HepG2 (cell line): ENCODE results near the gene CUL2. TPM values are rescaled to one million over a fixed set of nuclear protein-coding genes. Genes with fewer than 3 reads are reported as not detected.

Experiments
- ATAC-seq: fragments of 200-7000 bp; cut with Tn5 transposase; 3 replicates; pipeline ENCODE4 v1.9.1; 2020; ENCODE audit warnings: mild to moderate bottlenecking, moderate library complexity
- BruUV-seq: library from RNA; stranded (reverse); fragments of 400-500 nt; replicated peaks from 2 replicates; lab custom pipeline; 2021; lab: Mats Ljungman, UMichigan
- CTCF ChIA-PET: fragments of 300-600 bp; formaldehyde crosslinking; extraction: SDS; loops from one replicate; lab custom pipeline; 2021; ENCODE audit warnings: low total read pairs, inconsistent platforms, low intra/inter-chr PET ratio; lab: Yijun Ruan, JAX
- POLR2A ChIA-PET: fragments of 350-600 bp; sonication (Branson Sonifier 250); formaldehyde crosslinking; loops from one replicate; lab custom pipeline; 2020; ENCODE audit warnings: antibody characterized with exemption, inconsistent platforms; lab: Yijun Ruan, JAX
- DNase-seq: peaks from one replicate; pipeline ENCODE4 v3.0.0-alpha.2; 2015; ENCODE audit warnings: low spot score
- FAIRE-seq: peaks from 3 replicates; lab custom pipeline; 2011; peaks lifted over from hg19 to GRCh38; lab: Jason Lieb, UNC
- H2AFZ ChIP-seq: one replicate; pipeline ENCODE4 v1.6.1; 2011; ENCODE audit warnings: low read length, inconsistent platforms
- H3K27ac ChIP-seq: fragments of 300-600 bp; 3 replicates; pipeline ENCODE4 v1.8.0; 2011; ENCODE audit warnings: mixed run types, mild to moderate bottlenecking, mixed read lengths, low read length, inconsistent platforms; ENCODE audit not compliant: insufficient read depth; ENCODE audit errors: extremely low read length
- H3K27me3 ChIP-seq, 2 experiments: fragments of 200-600 bp in 1 of 2; 2 replicates in 1 of 2; 3 replicates in 1 of 2; pipeline versions ENCODE4 v1.6.0 to v1.8.0; 2011; ENCODE audit warnings: low read length in 2 of 2, mild to moderate bottlenecking in 2 of 2, moderate library complexity in 2 of 2, inconsistent platforms in 1 of 2; ENCODE audit not compliant: insufficient read depth in 2 of 2, control insufficient read depth in 1 of 2
- H3K36me3 ChIP-seq, 2 experiments: fragments of 200-600 bp in 1 of 2; replicated peaks in 1 of 2; 2 replicates in 1 of 2; 3 replicates in 1 of 2; pipeline versions ENCODE4 v1.5.1 to v1.8.0; 2011; ENCODE audit warnings: low read length in 2 of 2, inconsistent platforms in 1 of 2; ENCODE audit not compliant: insufficient read depth in 2 of 2, control insufficient read depth in 1 of 2
- H3K4me1 ChIP-seq: 2 replicates; pipeline ENCODE4 v1.5.1; 2012; ENCODE audit warnings: low read length, inconsistent platforms; ENCODE audit not compliant: insufficient read depth
- H3K4me2 ChIP-seq: 2 replicates; pipeline ENCODE4 v1.6.0; 2011; ENCODE audit warnings: low read depth, low read length, inconsistent platforms
- H3K4me3 ChIP-seq, 3 experiments: fragments of 200-600 bp in 1 of 3; sonication (generic), shearing (Covaris generic) in 1 of 3; replicated peaks in 1 of 3; 2 replicates each; pipeline ENCODE4 v1.5.1; 2011 to 2016; ENCODE audit warnings: low read length in 3 of 3, inconsistent platforms in 2 of 3, low read depth in 2 of 3, mild to moderate bottlenecking in 2 of 3, control low read depth in 1 of 3, mixed read lengths in 1 of 3; ENCODE audit not compliant: insufficient read depth in 1 of 3
- H3K79me2 ChIP-seq: one replicate; pipeline ENCODE4 v1.6.1; 2011; ENCODE audit warnings: low read length, inconsistent platforms; ENCODE audit not compliant: insufficient read depth
- H3K9ac ChIP-seq: 2 replicates; pipeline ENCODE4 v1.6.0; 2011; ENCODE audit warnings: mild to moderate bottlenecking, low read depth, low read length, inconsistent platforms; ENCODE audit not compliant: insufficient read depth
- H3K9me3 ChIP-seq: 2 replicates; pipeline ENCODE4 v1.5.1; 2012; ENCODE audit warnings: mild to moderate bottlenecking, low read length
- H4K20me1 ChIP-seq: 2 replicates; pipeline ENCODE4 v1.6.0; 2011; ENCODE audit warnings: inconsistent platforms, mild to moderate bottlenecking, low read length, moderate library complexity; ENCODE audit not compliant: insufficient read depth
- CCAR2 ChIP-seq: fragments of 200-400 bp; formaldehyde crosslinking; optimal IDR thresholded peaks from 2 replicates; pipeline ENCODE3; 2018; ENCODE audit warnings: low read depth, mild to moderate bottlenecking, low read length, moderate library complexity
- EEA1 ChIP-seq: sonication (generic); formaldehyde crosslinking; IDR thresholded peaks from 2 replicates; pipeline ENCODE4 v1.5.1; 2020; ENCODE audit warnings: mild to moderate bottlenecking, missing genetic modification reagents, borderline replicate concordance
- FOXK1 ChIP-seq: sonication (generic); formaldehyde crosslinking; IDR thresholded peaks from 2 replicates; pipeline ENCODE4 v1.4.0; 2020; ENCODE audit warnings: low read depth, missing genetic modification reagents, borderline replicate concordance
- FOXM1 ChIP-seq: sonication (generic); formaldehyde crosslinking; IDR thresholded peaks from 2 replicates; pipeline ENCODE4 v1.5.0; 2020; ENCODE audit warnings: missing genetic modification reagents
- GZF1 ChIP-seq: sonication (generic); formaldehyde crosslinking; IDR thresholded peaks from 2 replicates; pipeline ENCODE4 v1.5.1; 2020; ENCODE audit warnings: mild to moderate bottlenecking, missing genetic modification reagents
- HOXD1 ChIP-seq: sonication (generic); formaldehyde crosslinking; IDR thresholded peaks from 2 replicates; pipeline ENCODE4 v1.5.0; 2020; ENCODE audit warnings: missing genetic modification reagents
- MIER2 ChIP-seq: IDR thresholded peaks from 2 replicates; pipeline ENCODE4 v1.6.1; 2016; ENCODE audit warnings: missing biosample characterization, missing genetic modification reagents
- NFE2L1 ChIP-seq: sonication (generic); formaldehyde crosslinking; IDR thresholded peaks from 2 replicates; pipeline ENCODE4 v1.4.0; 2020; ENCODE audit warnings: missing genetic modification reagents, mild to moderate bottlenecking, borderline replicate concordance
- PHF20 ChIP-seq: sonication (generic); formaldehyde crosslinking; IDR thresholded peaks from 2 replicates; pipeline ENCODE4 v1.5.0; 2020; ENCODE audit warnings: mild to moderate bottlenecking, missing genetic modification reagents
- SP2 ChIP-seq: sonication (generic); formaldehyde crosslinking; IDR thresholded peaks from 2 replicates; pipeline ENCODE4 v1.5.1; 2020; ENCODE audit warnings: mild to moderate bottlenecking, missing genetic modification reagents
- THYN1 ChIP-seq: sonication (generic); formaldehyde crosslinking; IDR thresholded peaks from 2 replicates; pipeline ENCODE4 v1.8.1; 2023; ENCODE audit warnings: low read depth, mild to moderate bottlenecking, moderate library complexity, missing genetic modification reagents, borderline replicate concordance
- TOPORS ChIP-seq: sonication (generic); formaldehyde crosslinking; IDR thresholded peaks from 2 replicates; pipeline ENCODE4 v1.8.0; 2023; ENCODE audit warnings: mild to moderate bottlenecking, missing genetic modification reagents
- XRCC5 ChIP-seq: fragments of 200-400 bp; formaldehyde crosslinking; optimal IDR thresholded peaks from 2 replicates; pipeline ENCODE3; 2017; ENCODE audit warnings: mild to moderate bottlenecking, low read length
- ZFYVE20 ChIP-seq: sonication (generic); formaldehyde crosslinking; IDR thresholded peaks from 2 replicates; pipeline ENCODE4 v1.8.0; 2023; ENCODE audit warnings: low read depth, mild to moderate bottlenecking, moderate library complexity, missing genetic modification reagents, borderline replicate concordance
- ZNF138 ChIP-seq: sonication (generic); formaldehyde crosslinking; IDR thresholded peaks from 2 replicates; pipeline ENCODE4 v1.5.0; 2020; ENCODE audit warnings: mild to moderate bottlenecking, low read depth, missing genetic modification reagents
- ZNF644 ChIP-seq: IDR thresholded peaks from 2 replicates; pipeline ENCODE4 v1.6.1; 2016; ENCODE audit warnings: low read depth
- WGBS: methylation state at CpG from one replicate; pipeline ENCODE4 v1.1.6; 2017; ENCODE audit warnings: low lambda C conversion rate; 5-methylcytosine and 5-hydroxymethylcytosine counted together
- in situ Hi-C: cut with HindIII; loops from 2 replicates; pipeline ENCODE4 v1.10.0; 2017; ENCODE audit warnings: low pct_unique_long_range_greater_than_20kb; ENCODE audit not compliant: extremely low pct_ligation_motif_present
- intact Hi-C: fragments of 100-400 bp; cut with micrococcal nuclease; formaldehyde crosslinking; loops from one replicate; pipeline ENCODE4 v1.10.0; 2022; ENCODE audit not compliant: unreplicated experiment
- polyA plus RNA-seq, 8 experiments: library from polyadenylated mRNA; depleted of rRNA in 3 of 8; stranded (reverse) in 7 of 8; unstranded in 1 of 8; fragments of >200 nt; fragmentation: Illumina TruSeq in 4 of 8; extraction: Trizol in 4 of 8; gene quantifications; 2 replicates each; pipeline versions ENCODE4 v1.2.1 to v1.2.3, GENCODE V29; 2011 to 2016; ENCODE audit warnings: low read depth in 4 of 8, missing spikeins in 1 of 8, mixed read lengths in 1 of 8; ENCODE audit not compliant: insufficient read depth in 1 of 8
- total RNA-seq, 5 experiments: library from RNA; depleted of rRNA; stranded (reverse); fragments of >200 nt; fragmentation: Illumina TruSeq; extraction: Trizol; gene quantifications; 2 replicates each; pipeline ENCODE4 v1.2.3, GENCODE V29; 2016; ENCODE audit warnings: low read depth in 1 of 5
- TF ChIP-seq, protein P1 (sequence below): sonication (generic); formaldehyde crosslinking; IDR thresholded peaks from 2 replicates; pipeline ENCODE4 v1.8.1; 2023; ENCODE audit warnings: mild to moderate bottlenecking, missing genetic modification reagents
- TF ChIP-seq, protein P2 (sequence below): sonication (generic); formaldehyde crosslinking; IDR thresholded peaks from 2 replicates; pipeline ENCODE4 v1.4.0; 2020; ENCODE audit warnings: missing genetic modification reagents, borderline replicate concordance
- TF ChIP-seq, protein P3 (sequence below): sonication (generic); formaldehyde crosslinking; IDR thresholded peaks from 2 replicates; pipeline ENCODE4 v1.4.0; 2020; ENCODE audit warnings: low read depth, mild to moderate bottlenecking, missing genetic modification reagents

Gene CUL2
- total and polyA plus RNA-seq, 2 of the 13 experiments (the other 11 are each of a cell fraction or from before 2014, with no cell fraction given), result 9.6 to 33.1 TPM

DNA sequence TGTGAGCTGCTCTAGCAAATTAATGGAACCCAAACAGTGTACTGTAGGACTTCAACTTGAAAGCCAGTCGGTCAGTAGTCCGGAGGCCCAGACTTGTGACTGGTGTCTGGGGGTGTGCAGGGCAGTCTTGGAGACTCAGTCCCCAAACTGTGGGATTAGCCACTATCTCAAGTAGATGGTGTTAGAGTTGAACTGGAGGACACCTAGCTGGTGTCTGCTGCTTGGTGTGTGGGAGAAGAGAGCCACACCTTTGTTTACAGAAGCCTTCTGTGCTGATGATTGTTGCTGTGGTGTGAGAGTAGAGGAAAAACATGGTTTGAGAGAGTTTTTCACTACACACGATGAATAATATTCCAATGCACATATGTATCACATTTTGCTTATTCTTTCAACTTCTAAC, 47.4 kb downstream of the CUL2 start:
- H3K79me2 ChIP-seq, result no peaks in the 10 kb centered on the region
- WGBS, result 91% methylated on average over 3 of the region's 3 CpGs
- H3K4me2 ChIP-seq, result no peak overlapping the region
- DNase-seq (no peak), FAIRE-seq (no peak)
- no peaks in the 10 kb centered on the region for H3K27me3 ChIP-seq
- CTCF ChIA-PET, result no interaction called here
- BruUV-seq, result no TSS peak
- H3K36me3 ChIP-seq, result peaks cover 11 to 49% of the 10 kb centered on the region in 2 experiments
- POLR2A ChIA-PET, result no interaction called here
- no peak overlapping the region for H3K4me3 ChIP-seq
- intact Hi-C loops, result no loop called here
- no peaks in the 10 kb centered on the region for H3K9me3 ChIP-seq
- no peaks in the 10 kb centered on the region for H4K20me1 ChIP-seq
- TF ChIP-seq ZFYVE20 (CRISPR knock-in tag) (no peak), NFE2L1 (CRISPR knock-in tag) (no peak), HOXD1 (no peak), PHF20 (CRISPR knock-in tag) (no peak), FOXM1 (CRISPR knock-in tag) (no peak), THYN1 (CRISPR knock-in tag) (no peak), ZNF644 (CRISPR knock-in tag) (no peak), EEA1 (CRISPR knock-in tag) (no peak), FOXK1 (no peak), XRCC5 (no peak), SP2 (CRISPR knock-in tag) (no peak), ZNF138 (CRISPR knock-in tag) (no peak), TOPORS (CRISPR knock-in tag) (no peak), CCAR2 (no peak), MIER2 (CRISPR knock-in tag) (no peak), GZF1 (CRISPR knock-in tag) (no peak)
- TF ChIP-seq, protein P1, sequence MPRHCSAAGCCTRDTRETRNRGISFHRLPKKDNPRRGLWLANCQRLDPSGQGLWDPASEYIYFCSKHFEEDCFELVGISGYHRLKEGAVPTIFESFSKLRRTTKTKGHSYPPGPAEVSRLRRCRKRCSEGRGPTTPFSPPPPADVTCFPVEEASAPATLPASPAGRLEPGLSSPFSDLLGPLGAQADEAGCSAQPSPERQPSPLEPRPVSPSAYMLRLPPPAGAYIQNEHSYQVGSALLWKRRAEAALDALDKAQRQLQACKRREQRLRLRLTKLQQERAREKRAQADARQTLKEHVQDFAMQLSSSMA (CRISPR knock-in tag), result no peak
- TF ChIP-seq, protein P2, sequence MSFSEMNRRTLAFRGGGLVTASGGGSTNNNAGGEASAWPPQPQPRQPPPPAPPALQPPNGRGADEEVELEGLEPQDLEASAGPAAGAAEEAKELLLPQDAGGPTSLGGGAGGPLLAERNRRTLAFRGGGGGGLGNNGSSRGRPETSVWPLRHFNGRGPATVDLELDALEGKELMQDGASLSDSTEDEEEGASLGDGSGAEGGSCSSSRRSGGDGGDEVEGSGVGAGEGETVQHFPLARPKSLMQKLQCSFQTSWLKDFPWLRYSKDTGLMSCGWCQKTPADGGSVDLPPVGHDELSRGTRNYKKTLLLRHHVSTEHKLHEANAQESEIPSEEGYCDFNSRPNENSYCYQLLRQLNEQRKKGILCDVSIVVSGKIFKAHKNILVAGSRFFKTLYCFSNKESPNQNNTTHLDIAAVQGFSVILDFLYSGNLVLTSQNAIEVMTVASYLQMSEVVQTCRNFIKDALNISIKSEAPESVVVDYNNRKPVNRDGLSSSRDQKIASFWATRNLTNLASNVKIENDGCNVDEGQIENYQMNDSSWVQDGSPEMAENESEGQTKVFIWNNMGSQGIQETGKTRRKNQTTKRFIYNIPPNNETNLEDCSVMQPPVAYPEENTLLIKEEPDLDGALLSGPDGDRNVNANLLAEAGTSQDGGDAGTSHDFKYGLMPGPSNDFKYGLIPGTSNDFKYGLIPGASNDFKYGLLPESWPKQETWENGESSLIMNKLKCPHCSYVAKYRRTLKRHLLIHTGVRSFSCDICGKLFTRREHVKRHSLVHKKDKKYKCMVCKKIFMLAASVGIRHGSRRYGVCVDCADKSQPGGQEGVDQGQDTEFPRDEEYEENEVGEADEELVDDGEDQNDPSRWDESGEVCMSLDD (CRISPR knock-in tag), result no peak
- TF ChIP-seq, protein P3, sequence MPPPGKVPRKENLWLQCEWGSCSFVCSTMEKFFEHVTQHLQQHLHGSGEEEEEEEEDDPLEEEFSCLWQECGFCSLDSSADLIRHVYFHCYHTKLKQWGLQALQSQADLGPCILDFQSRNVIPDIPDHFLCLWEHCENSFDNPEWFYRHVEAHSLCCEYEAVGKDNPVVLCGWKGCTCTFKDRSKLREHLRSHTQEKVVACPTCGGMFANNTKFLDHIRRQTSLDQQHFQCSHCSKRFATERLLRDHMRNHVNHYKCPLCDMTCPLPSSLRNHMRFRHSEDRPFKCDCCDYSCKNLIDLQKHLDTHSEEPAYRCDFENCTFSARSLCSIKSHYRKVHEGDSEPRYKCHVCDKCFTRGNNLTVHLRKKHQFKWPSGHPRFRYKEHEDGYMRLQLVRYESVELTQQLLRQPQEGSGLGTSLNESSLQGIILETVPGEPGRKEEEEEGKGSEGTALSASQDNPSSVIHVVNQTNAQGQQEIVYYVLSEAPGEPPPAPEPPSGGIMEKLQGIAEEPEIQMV, result no peak
- TF ChIP-seq, all 625 proteins: peak for 0
- ATAC-seq, result no peak
- in situ Hi-C loops, result no loop called here
- H3K9ac ChIP-seq, result no peak overlapping the region
- H3K4me1 ChIP-seq, result no peaks in the 10 kb centered on the region
- no peak overlapping the region for H3K27ac ChIP-seq
- H2AFZ ChIP-seq, result no peak overlapping the region
